IMR-90 (cell line): Measurements from ENCODE around the gene MVP. TPM values are rescaled to one million over a fixed set of nuclear protein-coding genes. Genes with fewer than 3 reads are reported as not detected.

ENCODE experiments used
- ATAC-seq: fragments of 200-7000 bp; cut with Tn5 transposase; 2 replicates; pipeline ENCODE4 v1.9.1; 2020; ENCODE audit warnings: low read depth, mild to moderate bottlenecking, moderate library complexity
- BruUV-seq: library from RNA; stranded (reverse); fragments of 400-500 nt; replicated peaks from 2 replicates; lab custom pipeline; 2021; lab: Mats Ljungman, UMichigan
- CTCF ChIA-PET: fragments of 300-600 bp; formaldehyde crosslinking; extraction: SDS; loops from one replicate; lab custom pipeline; 2021; ENCODE audit warnings: antibody characterized with exemption; lab: Yijun Ruan, JAX
- POLR2A ChIA-PET: fragments of 300-600 bp; sonication (Branson Sonifier 250); formaldehyde crosslinking; loops from one replicate; lab custom pipeline; 2022; ENCODE audit warnings: antibody characterized with exemption; ENCODE audit not compliant: unreplicated experiment; lab: Charles Lee
- DNase-seq: peaks from one replicate; pipeline ENCODE4 v3.0.0; 2013
- H2AFZ ChIP-seq: replicated peaks from 2 replicates; pipeline ENCODE3; 2013; ENCODE audit warnings: low read length, mild to moderate bottlenecking; ENCODE audit not compliant: poor library complexity
- H2AK5ac ChIP-seq: 2 replicates; pipeline ENCODE4 v1.6.1; 2013; ENCODE audit warnings: low read depth, low read length, inconsistent platforms
- H2AK9ac ChIP-seq: replicated peaks from 2 replicates; pipeline ENCODE3; 2013; ENCODE audit warnings: mild to moderate bottlenecking, low read depth, low read length, moderate library complexity; ENCODE audit not compliant: poor library complexity
- H2BK120ac ChIP-seq: 2 replicates; pipeline ENCODE4 v1.6.1; 2013; ENCODE audit warnings: low read depth, low read length, inconsistent platforms
- H2BK15ac ChIP-seq: 3 replicates; pipeline ENCODE4 v1.6.1; 2013; ENCODE audit warnings: low read depth, low read length, inconsistent platforms
- H2BK20ac ChIP-seq: 2 replicates; pipeline ENCODE4 v1.6.1; 2013; ENCODE audit warnings: low read depth, mild to moderate bottlenecking, inconsistent platforms, low read length, moderate library complexity
- H2BK5ac ChIP-seq: 2 replicates; pipeline ENCODE4 v1.6.1; 2013; ENCODE audit warnings: mild to moderate bottlenecking, low read depth, low read length, inconsistent platforms; ENCODE audit not compliant: poor library complexity, severe bottlenecking
- H3K14ac ChIP-seq: replicated peaks from 2 replicates; pipeline ENCODE4 v1.6.1; 2013; ENCODE audit warnings: low read depth, low read length, inconsistent platforms
- H3K18ac ChIP-seq: 2 replicates; pipeline ENCODE4 v1.6.1; 2013; ENCODE audit warnings: low read depth, low read length, control low read depth
- H3K23ac ChIP-seq: 2 replicates; pipeline ENCODE4 v1.6.1; 2013; ENCODE audit warnings: low read depth, low read length, inconsistent platforms
- H3K27ac ChIP-seq: 2 replicates; pipeline ENCODE4 v1.5.1; 2013; ENCODE audit warnings: mild to moderate bottlenecking, control low read depth, low read length; ENCODE audit not compliant: insufficient read depth
- H3K27me3 ChIP-seq: 2 replicates; pipeline ENCODE4 v1.6.1; 2013; ENCODE audit warnings: low read length; ENCODE audit not compliant: control insufficient read depth, insufficient read depth
- H3K36me3 ChIP-seq: 2 replicates; pipeline ENCODE4 v1.6.1; 2013; ENCODE audit warnings: low read length, mixed read lengths; ENCODE audit not compliant: control insufficient read depth, insufficient read depth
- H3K4ac ChIP-seq: 2 replicates; pipeline ENCODE4 v1.6.1; 2013; ENCODE audit warnings: low read depth, low read length, inconsistent platforms
- H3K4me1 ChIP-seq: 2 replicates; pipeline ENCODE4 v1.6.1; 2013; ENCODE audit warnings: low read length, mixed read lengths; ENCODE audit not compliant: control insufficient read depth, insufficient read depth
- H3K4me2 ChIP-seq: 2 replicates; pipeline ENCODE4 v1.6.1; 2013; ENCODE audit warnings: low read depth, mild to moderate bottlenecking, control low read depth, low read length, moderate library complexity
- H3K4me3 ChIP-seq: 2 replicates; pipeline ENCODE4 v1.5.1; 2013; ENCODE audit warnings: low read depth, mild to moderate bottlenecking, control low read depth, low read length, moderate library complexity; ENCODE audit not compliant: insufficient read depth
- H3K56ac ChIP-seq: 2 replicates; pipeline ENCODE4 v1.6.1; 2013; ENCODE audit warnings: low read length, inconsistent platforms; ENCODE audit not compliant: insufficient read depth; ENCODE audit errors: extremely low read depth
- H3K79me1 ChIP-seq, 2 experiments: 2 replicates each; pipeline ENCODE4 v1.6.1; 2013; ENCODE audit warnings: low read length in 2 of 2, inconsistent platforms in 1 of 2, low read depth in 1 of 2
- H3K9ac ChIP-seq: 2 replicates; pipeline ENCODE4 v1.6.1; 2013; ENCODE audit warnings: low read depth, low read length, control low read depth
- H3K9me1 ChIP-seq: 2 replicates; pipeline ENCODE4 v1.6.1; 2013; ENCODE audit warnings: low read length, inconsistent platforms; ENCODE audit not compliant: insufficient read depth
- H3K9me3 ChIP-seq: 2 replicates; pipeline ENCODE4 v1.6.1; 2013; ENCODE audit warnings: low read length; ENCODE audit not compliant: control insufficient read depth, insufficient read depth
- H4K20me1 ChIP-seq: 2 replicates; pipeline ENCODE4 v1.6.1; 2013; ENCODE audit warnings: low read length, inconsistent platforms; ENCODE audit not compliant: insufficient read depth
- H4K5ac ChIP-seq: 2 replicates; pipeline ENCODE4 v1.6.1; 2013; ENCODE audit warnings: mild to moderate bottlenecking, low read depth, low read length, control low read depth
- H4K8ac ChIP-seq, 2 experiments: 2 replicates each; pipeline ENCODE4 v1.6.1; 2013; ENCODE audit warnings: low read depth in 2 of 2, low read length in 2 of 2, control low read depth in 1 of 2, inconsistent platforms in 1 of 2
- H4K91ac ChIP-seq: 2 replicates; pipeline ENCODE4 v1.6.1; 2013; ENCODE audit warnings: low read depth, low read length, inconsistent platforms; ENCODE audit not compliant: insufficient read depth
- CEBPB ChIP-seq: IDR thresholded peaks from 2 replicates; pipeline ENCODE4 v1.6.1; 2012; ENCODE audit warnings: low read depth, low read length, improper control_type of control experiment
- CTCF ChIP-seq: conservative IDR thresholded peaks from 2 replicates; pipeline ENCODE4 v1.5.1; 2012; ENCODE audit warnings: mild to moderate bottlenecking, low read depth, low read length, improper control_type of control experiment
- SMC3 ChIP-seq: fragments of 150-350 bp; IDR thresholded peaks from 2 replicates; pipeline ENCODE4 v1.6.1; 2016; ENCODE audit warnings: low read depth, mild to moderate bottlenecking, antibody characterized with exemption, low read length, moderate library complexity
- WGBS, 2 experiments: methylation state at CpG; one replicate each; pipeline versions ENCODE4 v1.1.5 to v1.1.7; 2013; ENCODE audit warnings: missing lambda C conversion rate in 2 of 2; ENCODE audit not compliant: insufficient read length in 1 of 2; ENCODE audit errors: extremely low coverage in 2 of 2; 5-methylcytosine and 5-hydroxymethylcytosine counted together
- dilution Hi-C: fragments of 300-500 bp; cut with HindIII; formaldehyde crosslinking; loops from one replicate; pipeline ENCODE4 v1.14.3; 2018; ENCODE audit warnings: low sequenced_read_pairs; ENCODE audit not compliant: unreplicated experiment
- in situ Hi-C: fragments of 300-500 bp; cut with MboI; formaldehyde crosslinking; loops from 3 replicates; pipeline ENCODE4 v1.14.3; 2019; ENCODE audit warnings: low sequenced_read_pairs, inconsistent platforms, mixed read lengths
- intact Hi-C: fragments of 100-400 bp; cut with micrococcal nuclease; formaldehyde crosslinking; loops from 2 replicates; pipeline ENCODE4 v1.10.0; 2022
- polyA plus RNA-seq, 3 experiments: library from polyadenylated mRNA; depleted of rRNA; stranded (reverse); fragments of >200 nt; gene quantifications; 2 replicates each; pipeline ENCODE4 v1.2.3, GENCODE V29; 2012; ENCODE audit warnings: low replicate concordance in 1 of 3
- total RNA-seq: library from RNA; depleted of rRNA; stranded (reverse); fragments of >200 nt; gene quantifications from 2 replicates; pipeline ENCODE4 v1.2.3, GENCODE V29; 2012

MVP gene
- total and polyA plus RNA-seq, 2 of the 4 experiments (the other 2 are of a cell fraction), result 204 to 319 TPM

GRCh38 chr16:29862383-29862883 lies 42.2 kb downstream of the MVP start:
- peaks cover 3% of the 10 kb centered on the region; the same call in 1 of the 2 replicates for H3K4me1 ChIP-seq
- dilution Hi-C loops, result no loop called here
- ATAC-seq (peak; percentile 6; the same call in 1 of the 2 replicates), DNase-seq (no peak)
- H2AK9ac ChIP-seq, result peak overlapping the region; percentile 93
- no peak for TF ChIP-seq CEBPB
- peak; percentile 30 for TF ChIP-seq CTCF
- TF ChIP-seq SMC3, result peak; percentile 24; the same call in 1 of the 2 replicates
- H2BK20ac ChIP-seq, result no peak overlapping the region
- H4K8ac ChIP-seq, result peak overlapping the region; percentile 32 to 53; a peak in 2 of 4 replicates
- ChIA-PET POLR2A (no interaction called here), CTCF (interaction anchor here (0.6 kb wide), 1 partner anchor 159 kb away, joined by 3 read pairs; no protein-coding TSS in a partner anchor)
- H4K5ac ChIP-seq, result peak overlapping the region; percentile 20
- no peaks in the 10 kb centered on the region for H3K9me3 ChIP-seq
- peak overlapping the region; percentile 74 for H3K23ac ChIP-seq
- in situ Hi-C loops, result no loop called here
- WGBS, 2 experiments, result 0% methylated on average over 16 of the region's 27 CpGs; no CpG with 5 or more reads in 1 of the 2 experiments
- H3K4ac ChIP-seq, result peak overlapping the region; percentile 52
- peak overlapping the region; percentile 86 for H3K27ac ChIP-seq
- H3K27me3 ChIP-seq, result no peaks in the 10 kb centered on the region
- intact Hi-C loops, result loop anchor here (2.0 to 5.0 kb wide), 3 partner anchors 40 to 132 kb away; partner anchors contain the start of genes HIRIP3, MVP and TAOK2
- peak overlapping the region; percentile 77 for H3K4me3 ChIP-seq
- H2AFZ ChIP-seq, result peak overlapping the region; percentile 97
- peaks cover 7 to 30% of the 10 kb centered on the region in 2 experiments; a peak in 3 of 4 replicates for H3K79me1 ChIP-seq
- no peak overlapping the region for H2BK15ac ChIP-seq
- peak overlapping the region; percentile 66; the same call in 1 of the 2 replicates for H3K56ac ChIP-seq
- H3K4me2 ChIP-seq, result peak overlapping the region; percentile 73
- H2AK5ac ChIP-seq, result peak overlapping the region; percentile 61
- H2BK120ac ChIP-seq, result no peak overlapping the region
- H4K91ac ChIP-seq, result peak overlapping the region; percentile 8; the same call in 1 of the 2 replicates
- H3K9me1 ChIP-seq, result peaks cover 9% of the 10 kb centered on the region
- peak overlapping the region; percentile 95 for H2BK5ac ChIP-seq
- H3K18ac ChIP-seq, result peak overlapping the region; percentile 5; the same call in 1 of the 2 replicates
- BruUV-seq, result no TSS peak
- no peaks in the 10 kb centered on the region; the same call in 1 of the 2 replicates for H4K20me1 ChIP-seq
- peaks cover 22% of the 10 kb centered on the region for H3K36me3 ChIP-seq
- peak overlapping the region; percentile 67 for H3K14ac ChIP-seq
- H3K9ac ChIP-seq, result peak overlapping the region; percentile 77
